PC-9 (cell line): Measurements from ENCODE around the gene GNG5. TPM values are rescaled to one million over a fixed set of nuclear protein-coding genes. Genes with fewer than 3 reads are reported as not detected.

Experiments
- BruUV-seq: library from RNA; stranded (reverse); fragments of 400-500 nt; replicated peaks from 2 replicates; lab custom pipeline; 2021; lab: Mats Ljungman, UMichigan
- CTCF ChIA-PET: fragments of 300-600 bp; sonication (Branson Sonifier 250); formaldehyde crosslinking; loops from one replicate; lab custom pipeline; 2022; ENCODE audit warnings: antibody characterized with exemption; lab: Charles Lee
- POLR2A ChIA-PET: fragments of 300-600 bp; sonication (Branson Sonifier 250); formaldehyde crosslinking; loops from one replicate; lab custom pipeline; 2022; ENCODE audit warnings: antibody characterized with exemption; ENCODE audit not compliant: unreplicated experiment; lab: Charles Lee
- DNase-seq, 2 experiments: peaks; one replicate each; pipeline versions ENCODE4 v3.0.0 to v3.0.0-alpha.2; 2015 to 2022; ENCODE audit warnings: mixed read lengths in 1 of 2
- H2AFZ ChIP-seq: fragments of 200-600 bp; sonication (generic); 2 replicates; pipeline ENCODE4 v1.8.1; 2017; ENCODE audit warnings: antibody characterized with exemption
- H3F3A ChIP-seq: fragments of 200-600 bp; sonication (generic); 2 replicates; pipeline ENCODE4 v1.8.1; 2017; ENCODE audit warnings: antibody characterized with exemption, mild to moderate bottlenecking, low read depth; ENCODE audit not compliant: insufficient read depth
- H3K27ac ChIP-seq: fragments of 200-600 bp; sonication (generic); 2 replicates; pipeline ENCODE4 v1.6.1; 2016; ENCODE audit warnings: mixed run types
- H3K27me3 ChIP-seq: fragments of 200-600 bp; sonication (generic); 2 replicates; pipeline ENCODE4 v1.6.1; 2016; ENCODE audit warnings: low read depth, mixed run types; ENCODE audit not compliant: insufficient read depth
- H3K36me3 ChIP-seq: fragments of 200-600 bp; sonication (generic); 2 replicates; pipeline ENCODE4 v1.6.1; 2016; ENCODE audit warnings: low read depth, mixed run types
- H3K4me1 ChIP-seq: fragments of 200-600 bp; sonication (generic); replicated peaks from 2 replicates; pipeline ENCODE4 v1.6.1; 2016; ENCODE audit warnings: mixed run types; ENCODE audit not compliant: insufficient read depth
- H3K4me2 ChIP-seq: fragments of 200-600 bp; sonication (generic); 2 replicates; pipeline ENCODE4 v1.6.1; 2017; ENCODE audit warnings: mixed run types
- H3K4me3 ChIP-seq: fragments of 200-600 bp; sonication (generic); 2 replicates; pipeline ENCODE4 v1.6.1; 2016; ENCODE audit warnings: mixed run types
- H3K79me2 ChIP-seq: fragments of 200-600 bp; sonication (generic); 2 replicates; pipeline ENCODE4 v1.6.1; 2017; ENCODE audit warnings: low read depth, mixed run types
- H3K9me2 ChIP-seq: fragments of 200-600 bp; sonication (generic); 2 replicates; pipeline ENCODE4 v1.8.1; 2017; ENCODE audit warnings: mild to moderate bottlenecking; ENCODE audit not compliant: insufficient read depth
- H3K9me3 ChIP-seq: fragments of 200-600 bp; sonication (generic); 2 replicates; pipeline ENCODE4 v1.8.1; 2016; ENCODE audit warnings: low read depth; ENCODE audit not compliant: insufficient read depth
- H4K20me1 ChIP-seq: fragments of 200-600 bp; sonication (generic); 2 replicates; pipeline ENCODE4 v1.8.1; 2017; ENCODE audit not compliant: insufficient read depth
- CTCF ChIP-seq: fragments of 200-600 bp; sonication (generic); conservative IDR thresholded peaks from 2 replicates; pipeline ENCODE4 v1.6.1; 2017; ENCODE audit warnings: mixed run types, antibody characterized with exemption, mild to moderate bottlenecking, moderate library complexity
- EZH2 ChIP-seq: fragments of 200-600 bp; sonication (generic); IDR thresholded peaks from 2 replicates; pipeline ENCODE4 v1.8.0; 2017; ENCODE audit warnings: antibody characterized with exemption, low read depth
- intact Hi-C: fragments of 100-400 bp; cut with micrococcal nuclease; formaldehyde crosslinking; loops from one replicate; pipeline ENCODE4 v1.10.0; 2022; ENCODE audit not compliant: unreplicated experiment
- total RNA-seq: library from RNA; stranded (reverse); gene quantifications from 2 replicates; pipeline ENCODE4 v1.2.3, GENCODE V29; 2021

GNG5 gene
- total RNA-seq, 1 experiment from 2014 or later = 98.8 TPM

GRCh38 chr1:84525779-84526178 lies 19.4 kb upstream of the GNG5 start:
- no peak overlapping the region for H3K4me3 ChIP-seq
- intact Hi-C loops = no loop called here
- POLR2A ChIA-PET = no interaction called here

GRCh38 chr1:84524590-84524989 lies 18.2 kb upstream of the GNG5 start:
- BruUV-seq = no TSS peak

More at GRCh38 chr1:84525779-84526178, 19.4 kb upstream of the GNG5 start:
- TF ChIP-seq EZH2 (no peak), CTCF (no peak)
- no peaks in the 10 kb centered on the region for H3K27me3 ChIP-seq
- CTCF ChIA-PET = no interaction called here
- H3K36me3 ChIP-seq = no peaks in the 10 kb centered on the region
- no peaks in the 10 kb centered on the region for H3F3A ChIP-seq
- peaks cover 2% of the 10 kb centered on the region; the same call in 1 of the 2 replicates for H3K9me3 ChIP-seq
- H3K9me2 ChIP-seq = no peaks in the 10 kb centered on the region
- H3K27ac ChIP-seq = no peak overlapping the region
- no peak for DNase-seq
- H3K4me1 ChIP-seq = no peaks in the 10 kb centered on the region
- H2AFZ ChIP-seq = no peak overlapping the region
- H3K4me2 ChIP-seq = no peak overlapping the region
- H4K20me1 ChIP-seq = no peaks in the 10 kb centered on the region
- BruUV-seq = no TSS peak
- no peaks in the 10 kb centered on the region for H3K79me2 ChIP-seq

GRCh38 chr1:84510668-84511067 lies 4.3 kb upstream of the GNG5 start:
- peaks cover 10% of the 10 kb centered on the region; the same call in 1 of the 2 replicates for H3K79me2 ChIP-seq
- no peak overlapping the region for H2AFZ ChIP-seq
- ChIA-PET POLR2A (no interaction called here), CTCF (no interaction called here)
- H3K27ac ChIP-seq = no peak overlapping the region
- H3K4me2 ChIP-seq = no peak overlapping the region
- TF ChIP-seq CTCF (no peak), EZH2 (no peak)
- BruUV-seq = no TSS peak
- no peak for DNase-seq
- intact Hi-C loops = no loop called here
- no peaks in the 10 kb centered on the region for H3K9me2 ChIP-seq
- H4K20me1 ChIP-seq = no peaks in the 10 kb centered on the region
- H3K9me3 ChIP-seq = no peaks in the 10 kb centered on the region; the same call in 1 of the 2 replicates
- H3K27me3 ChIP-seq = no peaks in the 10 kb centered on the region
- no peak overlapping the region for H3K4me3 ChIP-seq
- peaks cover 7% of the 10 kb centered on the region; the same call in 1 of the 2 replicates for H3K4me1 ChIP-seq
- H3K36me3 ChIP-seq = no peaks in the 10 kb centered on the region
- H3F3A ChIP-seq = peaks cover 15% of the 10 kb centered on the region

More at GRCh38 chr1:84524590-84524989, 18.2 kb upstream of the GNG5 start:
- H3K27me3 ChIP-seq = no peaks in the 10 kb centered on the region
- ChIA-PET POLR2A (no interaction called here), CTCF (no interaction called here)
- DNase-seq = no peak
- H3K36me3 ChIP-seq = no peaks in the 10 kb centered on the region
- H3K4me2 ChIP-seq = no peak overlapping the region
- no peak overlapping the region for H3K4me3 ChIP-seq
- no peak overlapping the region; the same call in 1 of the 2 replicates for H2AFZ ChIP-seq
- H3K27ac ChIP-seq = no peak overlapping the region
- no peaks in the 10 kb centered on the region for H3K79me2 ChIP-seq
- H3F3A ChIP-seq = no peaks in the 10 kb centered on the region
- intact Hi-C loops = no loop called here
- H3K9me2 ChIP-seq = no peaks in the 10 kb centered on the region
- H4K20me1 ChIP-seq = no peaks in the 10 kb centered on the region
- H3K4me1 ChIP-seq = no peaks in the 10 kb centered on the region
- TF ChIP-seq CTCF (no peak), EZH2 (no peak)
- H3K9me3 ChIP-seq = peaks cover 2% of the 10 kb centered on the region; the same call in 1 of the 2 replicates
